HG03565 (cell line): ENCODE measurements around the gene PIK3R5.
"Not testable (repeated sequence)": the region's sequence is repeated elsewhere in the genome, so short reads cannot be mapped to it uniquely, and the experiment has no call there.

Experiments used
- ATAC-seq: cut with Tn5 transposase; IDR thresholded peaks from one replicate; pipeline ENCODE4 v1.9.1; 2021; ENCODE audit warnings: mild to moderate bottlenecking, moderate library complexity; ENCODE audit not compliant: unreplicated experiment

PIK3R5 gene

GRCh38 chr17:8898126-8898525, 67.4 kb downstream of the PIK3R5 start:
- ATAC-seq = no peak

DNA sequence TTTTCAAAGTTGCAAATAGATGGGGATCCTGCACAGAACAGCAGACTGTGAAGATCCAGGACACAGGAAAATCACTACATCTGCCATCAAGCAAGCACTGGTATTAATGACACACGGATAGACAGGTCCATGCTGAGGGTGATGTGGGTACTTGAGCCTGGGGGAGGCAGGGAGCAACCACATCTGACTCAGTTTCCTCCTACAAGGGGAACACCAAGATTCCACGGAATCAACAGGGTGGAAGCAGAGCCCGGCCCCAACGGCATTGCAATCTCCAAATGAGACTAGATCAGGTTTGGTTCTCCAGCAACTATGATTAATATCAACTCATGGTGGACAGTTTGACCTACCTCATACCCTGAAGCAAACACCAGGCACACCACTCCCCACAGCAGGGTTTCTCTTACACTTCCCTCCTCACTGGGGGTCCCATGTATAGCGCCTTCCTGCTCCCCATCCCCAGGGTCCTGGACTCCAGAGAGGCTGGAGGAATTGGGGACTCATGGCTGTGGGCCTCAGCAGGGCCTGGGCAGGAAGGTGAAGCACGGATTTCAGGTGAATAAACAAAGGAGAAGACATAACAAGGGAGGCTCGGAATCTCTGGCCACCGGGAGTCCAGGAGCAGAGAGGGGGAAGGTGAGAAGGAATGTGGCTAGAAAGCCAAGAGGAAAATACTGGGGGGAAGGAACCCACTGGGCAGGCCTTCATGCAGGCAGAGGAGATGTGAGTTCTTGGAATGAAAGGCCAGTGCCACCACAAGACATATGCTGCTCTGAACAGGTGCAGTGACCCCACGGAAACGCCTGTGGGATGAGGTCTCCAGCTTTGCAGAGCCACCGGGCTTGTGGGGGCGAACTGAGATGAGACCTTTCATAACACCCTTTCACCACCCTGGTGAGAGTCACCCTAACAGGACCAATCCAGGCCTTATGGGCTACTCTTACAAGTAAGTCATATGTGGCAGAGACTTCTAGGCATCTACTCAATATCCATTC, 68.6 kb downstream of the PIK3R5 start:
- ATAC-seq = no peak

GRCh38 chr17:8896087-8896486, 69.4 kb downstream of the PIK3R5 start:
- ATAC-seq = no peak

DNA sequence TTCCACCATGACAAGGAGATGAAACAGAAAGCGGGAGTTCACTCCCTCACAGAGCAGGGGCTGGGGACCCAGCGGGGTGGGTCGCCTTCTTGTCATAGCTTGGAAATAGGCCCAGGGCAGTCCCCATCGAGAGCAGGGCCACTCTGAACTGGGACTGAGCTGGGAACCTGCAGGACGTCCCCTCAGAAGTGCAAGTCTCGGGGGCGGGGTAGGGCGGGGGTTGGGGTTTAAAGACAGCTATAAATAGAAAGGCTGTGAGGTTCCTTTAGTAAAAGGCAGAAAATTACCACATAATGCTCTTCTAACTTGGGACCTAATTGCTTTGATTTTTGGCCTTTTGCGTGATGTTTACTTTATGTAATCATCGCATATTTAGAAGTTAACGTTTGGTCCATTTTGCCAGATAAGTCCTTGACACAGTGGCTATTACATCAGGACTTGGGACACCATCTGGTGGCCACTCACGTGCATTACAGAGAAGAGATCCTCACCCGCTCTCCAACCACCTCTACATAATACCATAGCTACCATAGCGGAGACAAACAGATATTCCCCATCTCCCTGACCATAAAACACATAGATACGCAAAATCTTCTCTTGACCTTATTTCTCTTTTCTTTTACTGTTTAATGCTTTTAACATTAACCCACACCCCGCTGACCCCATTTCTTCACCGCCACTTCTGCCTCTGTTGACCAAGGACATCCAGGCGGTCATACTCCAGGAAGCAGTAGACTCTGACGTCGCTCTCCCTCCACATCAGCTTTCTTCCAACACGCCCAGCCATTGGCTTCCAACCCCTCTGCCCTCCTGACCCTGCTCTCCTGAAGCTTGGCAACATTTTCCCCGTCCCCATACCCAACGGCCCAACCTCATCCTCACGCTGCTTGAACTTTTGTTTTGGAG, 70.6 kb downstream of the PIK3R5 start:
- ATAC-seq = no peak

- ATAC-seq = no peak
Measured at GRCh38 chr17:8894202-8894671, 71.3 kb downstream of the PIK3R5 start.

GRCh38 chr17:8893621-8894201, 71.8 kb downstream of the PIK3R5 start:
- ATAC-seq = no peak

DNA sequence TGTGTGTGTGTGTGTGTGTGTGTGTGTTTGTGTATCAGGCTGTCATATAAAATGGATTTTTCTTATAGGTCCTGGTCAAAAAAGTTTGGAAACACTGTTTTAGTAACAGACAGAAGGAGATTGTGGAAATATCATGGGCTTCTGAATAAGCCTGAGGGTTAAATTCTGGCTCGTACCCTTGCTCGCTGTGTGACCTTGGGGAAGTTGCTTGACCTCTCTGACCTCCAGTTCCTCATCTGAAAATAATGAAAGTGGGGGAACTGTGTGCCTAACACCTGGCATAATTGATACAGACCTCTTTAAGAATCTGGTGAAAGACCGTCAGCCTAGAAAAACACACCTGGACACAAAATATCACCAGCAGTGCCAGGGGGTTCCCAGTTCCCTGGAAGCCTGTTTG, 72.4 kb downstream of the PIK3R5 start:
- no peak for ATAC-seq

DNA sequence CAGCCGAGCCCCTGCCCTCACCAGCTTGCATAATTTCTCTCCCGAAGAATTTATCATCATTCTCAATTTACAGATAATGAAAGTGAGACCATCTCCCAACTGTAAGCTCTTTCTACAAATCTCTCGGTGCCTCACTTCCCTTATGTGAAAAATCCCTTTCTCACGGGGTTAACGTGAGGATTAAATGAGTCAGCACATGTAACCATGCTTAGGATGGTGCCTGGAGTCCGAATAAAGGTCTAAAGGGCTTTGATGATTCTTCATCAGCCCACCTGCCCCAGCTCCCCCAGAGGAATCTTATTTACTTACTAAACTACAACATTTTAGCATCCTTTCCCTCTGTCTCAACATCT, 73.2 kb downstream of the PIK3R5 start:
- no peak for ATAC-seq

- ATAC-seq = no peak
Measured at GRCh38 chr17:8890671-8891070, 74.8 kb downstream of the PIK3R5 start.

- no peak for ATAC-seq
Measured at GRCh38 chr17:8889458-8890210, 75.9 kb downstream of the PIK3R5 start.

- ATAC-seq = no peak
Measured at GRCh38 chr17:8888704-8889302, 76.7 kb downstream of the PIK3R5 start.

DNA sequence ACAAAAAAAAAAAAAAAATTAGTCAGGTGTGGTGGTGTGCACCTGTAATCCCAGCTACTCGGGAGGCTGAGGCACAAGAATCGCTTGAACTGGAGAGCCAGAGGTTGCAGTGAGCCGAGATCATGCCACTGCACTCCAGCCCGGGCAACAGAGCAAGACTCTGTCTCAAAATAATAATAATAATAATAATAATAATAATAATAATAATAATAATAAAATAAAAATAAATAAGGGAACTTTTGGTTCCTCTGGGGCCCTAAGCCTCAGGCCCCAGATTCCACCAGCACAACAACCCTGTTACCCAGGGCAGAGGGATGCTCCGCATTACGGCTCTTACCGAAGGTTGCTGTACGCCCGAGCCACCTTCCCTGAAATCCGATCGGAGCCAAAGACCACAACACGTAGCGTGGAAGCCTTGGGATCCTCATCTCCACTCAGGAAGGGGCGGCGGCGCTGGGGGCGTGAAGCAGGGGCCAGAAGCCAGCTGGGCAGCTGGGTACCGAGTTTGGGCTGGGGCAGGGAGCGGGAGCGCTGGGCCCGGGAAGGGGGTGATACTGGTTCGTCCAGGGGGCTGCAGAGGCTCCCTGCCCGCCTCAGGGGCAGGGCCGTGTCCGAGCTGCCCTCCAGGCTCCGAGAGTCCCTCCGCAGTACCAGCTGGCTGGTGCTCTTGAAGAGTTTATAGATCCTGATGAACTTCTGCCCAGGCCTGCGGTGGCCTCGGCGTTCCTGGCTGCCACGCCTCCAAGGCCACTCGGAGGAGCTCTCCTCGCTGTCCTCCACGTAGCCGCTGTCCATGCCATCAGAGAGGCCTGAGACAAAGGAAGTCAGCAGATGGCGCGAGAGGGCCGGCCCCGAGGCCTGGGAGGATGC, 77.4 kb downstream of the PIK3R5 start:
- ATAC-seq = no peak

- ATAC-seq = no peak
Measured at GRCh38 chr17:8887301-8887700, 78.2 kb downstream of the PIK3R5 start.

- no peak for ATAC-seq
Measured at GRCh38 chr17:8885967-8886684, 79.4 kb downstream of the PIK3R5 start.

DNA sequence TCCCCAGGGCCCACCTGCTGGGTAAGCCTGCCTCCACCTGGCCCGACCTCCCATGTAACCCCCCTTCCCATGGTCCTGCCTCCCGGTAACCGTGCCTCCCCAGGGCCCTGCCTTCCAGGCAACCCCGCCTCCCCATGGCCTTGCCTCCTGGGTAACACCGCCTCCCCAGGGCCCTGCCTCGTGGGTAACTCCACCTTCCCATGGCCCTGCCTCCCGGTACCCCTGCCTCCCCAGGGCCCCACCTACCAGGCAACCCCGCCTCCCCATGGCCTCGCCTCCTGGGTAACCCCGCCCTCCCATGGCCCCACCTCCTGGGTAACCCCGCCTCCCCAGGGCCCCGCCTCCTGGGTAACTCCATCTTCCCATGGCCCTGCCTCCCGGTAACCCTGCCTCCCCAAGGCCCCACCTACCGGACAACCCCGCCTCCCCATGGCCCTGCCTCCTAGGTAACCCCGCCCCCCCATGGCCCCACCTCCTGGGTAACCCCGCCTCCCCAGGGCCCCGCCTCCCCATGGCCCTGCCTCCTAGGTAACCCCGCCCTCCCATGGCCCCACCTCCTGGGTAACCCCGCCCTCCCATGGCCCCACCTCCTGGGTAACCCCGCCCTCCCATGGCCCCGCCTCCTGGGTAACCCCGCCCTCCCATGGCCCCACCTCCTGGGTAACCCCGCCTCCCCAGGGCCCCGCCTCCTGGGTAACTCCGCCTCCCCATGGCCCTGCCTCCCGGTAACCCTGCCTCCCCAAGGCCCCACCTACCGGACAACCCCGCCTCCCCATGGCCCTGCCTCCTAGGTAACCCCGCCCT, 80.1 kb downstream of the PIK3R5 start:
- not testable (repeated sequence) for ATAC-seq

- no peak for ATAC-seq
Measured at GRCh38 chr17:8884336-8884990, 81.0 kb downstream of the PIK3R5 start.

DNA sequence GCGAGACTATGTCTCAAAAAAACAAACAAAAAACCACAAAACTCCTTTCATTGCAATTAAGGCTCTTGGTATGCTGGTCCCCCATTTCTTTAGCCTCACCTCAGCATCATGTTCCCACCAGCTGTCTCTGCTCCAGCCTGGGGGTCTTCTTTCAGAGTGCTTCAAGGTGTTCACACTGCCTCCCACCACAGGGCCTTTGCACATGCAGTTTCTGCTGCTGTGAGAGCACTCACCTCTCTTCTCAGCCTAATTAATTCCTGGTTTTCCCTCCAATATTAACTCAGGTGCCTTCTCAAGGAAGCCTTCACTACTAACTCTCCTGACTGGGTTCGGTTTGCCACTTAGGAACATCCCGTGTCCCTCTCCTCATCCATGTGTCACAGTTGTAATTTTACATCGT, 82.2 kb downstream of the PIK3R5 start:
- no peak for ATAC-seq
